Loucy (cell line): ENCODE results near the gene BTRC.

Source experiments
- EZH2phosphoT487 ChIP-seq: fragments of 200-600 bp; IDR thresholded peaks from 2 replicates; pipeline ENCODE4 v1.6.1; 2018; ENCODE audit warnings: antibody characterized with exemption, mild to moderate bottlenecking, moderate library complexity, borderline replicate concordance
- TF ChIP-seq, protein P1 (sequence below): fragments of 200-600 bp; sonication (generic); conservative IDR thresholded peaks from 2 replicates; pipeline ENCODE4 v1.5.1; 2014; ENCODE audit warnings: mild to moderate bottlenecking, antibody characterized with exemption, low read length

GRCh38 chr10:101579516-101579870 is 225.5 kb downstream of the BTRC start:
- TF ChIP-seq, protein P1, sequence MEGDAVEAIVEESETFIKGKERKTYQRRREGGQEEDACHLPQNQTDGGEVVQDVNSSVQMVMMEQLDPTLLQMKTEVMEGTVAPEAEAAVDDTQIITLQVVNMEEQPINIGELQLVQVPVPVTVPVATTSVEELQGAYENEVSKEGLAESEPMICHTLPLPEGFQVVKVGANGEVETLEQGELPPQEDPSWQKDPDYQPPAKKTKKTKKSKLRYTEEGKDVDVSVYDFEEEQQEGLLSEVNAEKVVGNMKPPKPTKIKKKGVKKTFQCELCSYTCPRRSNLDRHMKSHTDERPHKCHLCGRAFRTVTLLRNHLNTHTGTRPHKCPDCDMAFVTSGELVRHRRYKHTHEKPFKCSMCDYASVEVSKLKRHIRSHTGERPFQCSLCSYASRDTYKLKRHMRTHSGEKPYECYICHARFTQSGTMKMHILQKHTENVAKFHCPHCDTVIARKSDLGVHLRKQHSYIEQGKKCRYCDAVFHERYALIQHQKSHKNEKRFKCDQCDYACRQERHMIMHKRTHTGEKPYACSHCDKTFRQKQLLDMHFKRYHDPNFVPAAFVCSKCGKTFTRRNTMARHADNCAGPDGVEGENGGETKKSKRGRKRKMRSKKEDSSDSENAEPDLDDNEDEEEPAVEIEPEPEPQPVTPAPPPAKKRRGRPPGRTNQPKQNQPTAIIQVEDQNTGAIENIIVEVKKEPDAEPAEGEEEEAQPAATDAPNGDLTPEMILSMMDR = no peak
- TF ChIP-seq EZH2phosphoT487 = no peak
